PFSK-1 (cell line): ENCODE results near the gene STRA8.

Experiments
- FOXP2 ChIP-seq: optimal IDR thresholded peaks from 2 replicates; pipeline ENCODE3; 2011; ENCODE audit warnings: borderline replicate concordance, control low read depth, inconsistent platforms; ENCODE audit not compliant: insufficient read depth; ENCODE audit errors: extremely low read length, extremely low read depth
- POLR2AphosphoS5 ChIP-seq: IDR thresholded peaks from 2 replicates; pipeline ENCODE4 v1.6.1; 2012; ENCODE audit warnings: low read depth, mild to moderate bottlenecking, control low read depth, low read length, moderate library complexity
- REST ChIP-seq, 2 experiments: IDR thresholded peaks; 2 replicates each; pipeline versions ENCODE4 v1.6.1 to v1.8.0; 2011 to 2012; ENCODE audit warnings: low read depth in 2 of 2, low read length in 2 of 2, control low read depth in 1 of 2, inconsistent platforms in 1 of 2, mild to moderate bottlenecking in 1 of 2, moderate library complexity in 1 of 2; ENCODE audit not compliant: insufficient read depth in 1 of 2
- SIN3A ChIP-seq: IDR thresholded peaks from 2 replicates; pipeline ENCODE4 v1.6.1; 2012; ENCODE audit warnings: mild to moderate bottlenecking, low read length, moderate library complexity, borderline replicate concordance; ENCODE audit not compliant: insufficient read depth
- TAF1 ChIP-seq: IDR thresholded peaks from 2 replicates; pipeline ENCODE4 v1.6.1; 2012; ENCODE audit warnings: low read length, control low read depth, borderline replicate concordance; ENCODE audit not compliant: insufficient read depth

GRCh38 chr7:135281363-135281949 lies 47.8 kb downstream of the STRA8 start:
- TF ChIP-seq POLR2AphosphoS5, result no peak
- no peak for TF ChIP-seq TAF1
- no peak for TF ChIP-seq REST (IDR thresholded peaks at IDR 0.05; ENCODE audit: insufficient read depth in 1 of 2, low read depth in 2 of 2, low read length in 2 of 2)
- no peak for TF ChIP-seq SIN3A
- peak; percentile 54 for TF ChIP-seq FOXP2
